ENCODE measurements around the gene PITPNM3.

PITPNM3 gene

GRCh38 chr17:6508016-6508415 lies 48.3 kb downstream of the PITPNM3 start:
- no peak for ATAC-seq (replicated peaks; ENCODE audit: extremely low read depth, poor library complexity, severe bottlenecking)
- no peak overlapping the region for H3K27ac Mint-ChIP-seq (ENCODE audit: low read depth)
- DNase-seq (ENCODE audit: low spot score in 2 of 2), result no peak
- no peaks in the 10 kb centered on the region for H3K4me1 Mint-ChIP-seq
- H3K4me3 Mint-ChIP-seq, result no peak overlapping the region
- H3K9me3 Mint-ChIP-seq, result no peaks in the 10 kb centered on the region
- H3K27me3 Mint-ChIP-seq, result no peaks in the 10 kb centered on the region
- H3K36me3 Mint-ChIP-seq (ENCODE audit: insufficient read depth), result no peaks in the 10 kb centered on the region

- Mint-ChIP-seq H3K4me1 (no peaks in the 10 kb centered on the region), H3K27ac (ENCODE audit: low read depth) (no peak overlapping the region)
- DNase-seq (ENCODE audit: low spot score in 2 of 2), result no peak
Observed at GRCh38 chr17:6507535-6507934, 48.8 kb downstream of the PITPNM3 start.

GRCh38 chr17:6506679-6507231 lies 49.6 kb downstream of the PITPNM3 start:
- Mint-ChIP-seq H3K36me3 (ENCODE audit: insufficient read depth) (no peaks in the 10 kb centered on the region), H3K4me3 (no peak overlapping the region), H3K4me1 (no peaks in the 10 kb centered on the region), H3K9me3 (no peaks in the 10 kb centered on the region), H3K27ac (ENCODE audit: low read depth) (no peak overlapping the region), H3K27me3 (no peaks in the 10 kb centered on the region)
- DNase-seq (ENCODE audit: low spot score in 2 of 2), result no peak
- no peak for ATAC-seq (replicated peaks; ENCODE audit: extremely low read depth, poor library complexity, severe bottlenecking)

More at GRCh38 chr17:6507535-6507934, 48.8 kb downstream of the PITPNM3 start:
- no peaks in the 10 kb centered on the region for H3K9me3 Mint-ChIP-seq
- no peaks in the 10 kb centered on the region for H3K27me3 Mint-ChIP-seq
- no peak for ATAC-seq (replicated peaks; ENCODE audit: extremely low read depth, poor library complexity, severe bottlenecking)
- H3K36me3 Mint-ChIP-seq (ENCODE audit: insufficient read depth), result no peaks in the 10 kb centered on the region
- H3K4me3 Mint-ChIP-seq, result no peak overlapping the region

GRCh38 chr17:6505425-6506142 lies 50.8 kb downstream of the PITPNM3 start:
- no peak for DNase-seq (ENCODE audit: low spot score in 2 of 2)
- no peaks in the 10 kb centered on the region for H3K27me3 Mint-ChIP-seq
- no peak overlapping the region for H3K27ac Mint-ChIP-seq (ENCODE audit: low read depth)
- no peak overlapping the region for H3K4me3 Mint-ChIP-seq
- ATAC-seq (replicated peaks; ENCODE audit: extremely low read depth, poor library complexity, severe bottlenecking), result no peak
- H3K36me3 Mint-ChIP-seq (ENCODE audit: insufficient read depth), result no peaks in the 10 kb centered on the region
- no peaks in the 10 kb centered on the region for H3K4me1 Mint-ChIP-seq
- H3K9me3 Mint-ChIP-seq, result no peaks in the 10 kb centered on the region

GRCh38 chr17:6503641-6504195 lies 52.6 kb downstream of the PITPNM3 start:
- Mint-ChIP-seq H3K27ac (ENCODE audit: low read depth) (no peak overlapping the region), H3K27me3 (no peaks in the 10 kb centered on the region), H3K9me3 (no peaks in the 10 kb centered on the region), H3K4me1 (no peaks in the 10 kb centered on the region), H3K4me3 (no peak overlapping the region), H3K36me3 (ENCODE audit: insufficient read depth) (no peaks in the 10 kb centered on the region)
- DNase-seq (ENCODE audit: low spot score in 2 of 2), result no peak
- no peak for ATAC-seq (replicated peaks; ENCODE audit: extremely low read depth, poor library complexity, severe bottlenecking)

- Mint-ChIP-seq H3K4me1 (no peaks in the 10 kb centered on the region), H3K4me3 (no peak overlapping the region), H3K27ac (ENCODE audit: low read depth) (no peak overlapping the region), H3K27me3 (peaks cover 4% of the 10 kb centered on the region), H3K36me3 (ENCODE audit: insufficient read depth) (no peaks in the 10 kb centered on the region), H3K9me3 (no peaks in the 10 kb centered on the region)
- DNase-seq (ENCODE audit: low spot score in 2 of 2) (no peak), ATAC-seq (replicated peaks; ENCODE audit: extremely low read depth, poor library complexity, severe bottlenecking) (no peak)
Observed at GRCh38 chr17:6502871-6503509, 53.4 kb downstream of the PITPNM3 start.

- no peak overlapping the region for H3K27ac Mint-ChIP-seq (ENCODE audit: low read depth)
- no peak overlapping the region for H3K4me3 Mint-ChIP-seq
- peaks cover 12% of the 10 kb centered on the region for H3K27me3 Mint-ChIP-seq
- DNase-seq (ENCODE audit: low spot score in 2 of 2) (no peak), ATAC-seq (replicated peaks; ENCODE audit: extremely low read depth, poor library complexity, severe bottlenecking) (no peak)
- H3K4me1 Mint-ChIP-seq, result no peaks in the 10 kb centered on the region
- no peaks in the 10 kb centered on the region for H3K36me3 Mint-ChIP-seq (ENCODE audit: insufficient read depth)
- H3K9me3 Mint-ChIP-seq, result no peaks in the 10 kb centered on the region
Observed at GRCh38 chr17:6502142-6502541, 54.2 kb downstream of the PITPNM3 start.

- no peak overlapping the region for H3K27ac Mint-ChIP-seq (ENCODE audit: low read depth)
- peaks cover 5% of the 10 kb centered on the region for H3K4me1 Mint-ChIP-seq
- no peak for ATAC-seq (replicated peaks; ENCODE audit: extremely low read depth, poor library complexity, severe bottlenecking)
- no peak overlapping the region for H3K4me3 Mint-ChIP-seq
- no peak for DNase-seq (ENCODE audit: low spot score in 2 of 2)
- no peaks in the 10 kb centered on the region for H3K9me3 Mint-ChIP-seq
- H3K36me3 Mint-ChIP-seq (ENCODE audit: insufficient read depth), result no peaks in the 10 kb centered on the region
- peaks cover 20% of the 10 kb centered on the region for H3K27me3 Mint-ChIP-seq
Observed at GRCh38 chr17:6501359-6501758, 55.0 kb downstream of the PITPNM3 start.

- H3K4me1 Mint-ChIP-seq, result peaks cover 11% of the 10 kb centered on the region
- DNase-seq (ENCODE audit: low spot score in 2 of 2), result no peak
- peaks cover 37% of the 10 kb centered on the region for H3K27me3 Mint-ChIP-seq
- no peak overlapping the region for H3K4me3 Mint-ChIP-seq
- H3K36me3 Mint-ChIP-seq (ENCODE audit: insufficient read depth), result no peaks in the 10 kb centered on the region
- no peaks in the 10 kb centered on the region for H3K9me3 Mint-ChIP-seq
- no peak overlapping the region for H3K27ac Mint-ChIP-seq (ENCODE audit: low read depth)
- ATAC-seq (replicated peaks; ENCODE audit: extremely low read depth, poor library complexity, severe bottlenecking), result no peak
Observed at GRCh38 chr17:6498901-6499540, 57.3 kb downstream of the PITPNM3 start.

GRCh38 chr17:6498356-6498755 lies 58.0 kb downstream of the PITPNM3 start:
- Mint-ChIP-seq H3K27ac (ENCODE audit: low read depth) (no peak overlapping the region), H3K9me3 (no peaks in the 10 kb centered on the region)

GRCh38 chr17:6497496-6498221 lies 58.7 kb downstream of the PITPNM3 start:
- no peak for DNase-seq (ENCODE audit: low spot score in 2 of 2)
- no peak for ATAC-seq (replicated peaks; ENCODE audit: extremely low read depth, poor library complexity, severe bottlenecking)
- Mint-ChIP-seq H3K36me3 (ENCODE audit: insufficient read depth) (no peaks in the 10 kb centered on the region), H3K27ac (ENCODE audit: low read depth) (no peak overlapping the region), H3K27me3 (peaks cover 37% of the 10 kb centered on the region), H3K4me1 (peaks cover 11% of the 10 kb centered on the region), H3K9me3 (no peaks in the 10 kb centered on the region), H3K4me3 (no peak overlapping the region)

More at GRCh38 chr17:6498356-6498755, 58.0 kb downstream of the PITPNM3 start:
- DNase-seq (ENCODE audit: low spot score in 2 of 2) (no peak), ATAC-seq (replicated peaks; ENCODE audit: extremely low read depth, poor library complexity, severe bottlenecking) (no peak)
- Mint-ChIP-seq H3K27me3 (peaks cover 37% of the 10 kb centered on the region), H3K4me3 (no peak overlapping the region), H3K36me3 (ENCODE audit: insufficient read depth) (no peaks in the 10 kb centered on the region), H3K4me1 (peaks cover 11% of the 10 kb centered on the region)
